Natural killer cell (primary cell): Measurements from ENCODE around the gene STK32C. TPM values are rescaled to one million over a fixed set of nuclear protein-coding genes. Genes with fewer than 3 reads are reported as not detected.

Source experiments
- ATAC-seq, 3 donors: fragments of 150-1000 bp in 2 of 3; fragments of 200-7000 bp in 1 of 3; cut with Tn5 transposase; 1 replicate in 1 of 3; 2 replicates in 2 of 3; pipeline ENCODE4 v1.10.0; 2021; ENCODE audit warnings: mild to moderate bottlenecking in 2 of 3, moderate library complexity in 2 of 3
- DNase-seq, 2 donors: peaks; one replicate each; pipeline versions ENCODE4 v3.0.0 to v3.0.0-alpha.2; 2013 to 2021; ENCODE audit warnings: mixed read lengths in 1 of 2
- H3K27ac ChIP-seq: one replicate; pipeline ENCODE4 v1.5.1; 2013; ENCODE audit warnings: mild to moderate bottlenecking, low read length
- H3K27me3 ChIP-seq: one replicate; pipeline ENCODE4 v1.6.1; 2013; ENCODE audit warnings: low read length; ENCODE audit not compliant: control insufficient read depth, insufficient read depth
- H3K36me3 ChIP-seq: one replicate; pipeline ENCODE4 v1.6.1; 2013; ENCODE audit warnings: low read length; ENCODE audit not compliant: control insufficient read depth, insufficient read depth
- H3K4me1 ChIP-seq: one replicate; pipeline ENCODE4 v1.6.1; 2013; ENCODE audit warnings: low read length; ENCODE audit not compliant: control insufficient read depth, insufficient read depth
- H3K4me3 ChIP-seq: one replicate; pipeline ENCODE4 v1.5.1; 2013; ENCODE audit warnings: low read length
- H3K9me3 ChIP-seq: one replicate; pipeline ENCODE4 v1.6.1; 2013; ENCODE audit warnings: low read length; ENCODE audit not compliant: control insufficient read depth, insufficient read depth
- H3K27ac Mint-ChIP-seq, 2 donors: one replicate each; pipeline ENCODE4 v1.8.0; 2022; ENCODE audit warnings: mild to moderate bottlenecking in 2 of 2, mixed read lengths in 2 of 2, moderate library complexity in 1 of 2
- H3K27me3 Mint-ChIP-seq, 2 donors: one replicate each; pipeline ENCODE4 v1.8.0; 2022; ENCODE audit warnings: low read depth in 2 of 2, mixed read lengths in 2 of 2
- H3K36me3 Mint-ChIP-seq: one replicate; pipeline ENCODE4 v1.8.0; 2022; ENCODE audit warnings: mixed read lengths
- H3K4me1 Mint-ChIP-seq, 2 donors: one replicate each; pipeline ENCODE4 v1.8.0; 2022; ENCODE audit warnings: mixed read lengths in 2 of 2
- H3K4me3 Mint-ChIP-seq: one replicate; pipeline ENCODE4 v1.8.0; 2022; ENCODE audit warnings: mild to moderate bottlenecking, moderate library complexity, mixed read lengths
- H3K9me3 Mint-ChIP-seq, 2 donors: one replicate each; pipeline ENCODE4 v1.8.0; 2022; ENCODE audit warnings: mixed read lengths in 2 of 2
- WGBS: methylation state at CpG from one replicate; pipeline ENCODE4 v1.1.7; 2013; ENCODE audit warnings: missing lambda C conversion rate; ENCODE audit not compliant: insufficient coverage; 5-methylcytosine and 5-hydroxymethylcytosine counted together
- intact Hi-C: fragments of 100-400 bp; cut with micrococcal nuclease; formaldehyde crosslinking; loops from one replicate; pipeline ENCODE4 v1.14.2; 2022
- total RNA-seq, 4 donors: library from RNA; stranded (reverse); fragments of 120-200 nt in 1 of 4; gene quantifications; one replicate each; pipeline versions ENCODE4 v1.2.3 to v1.2.4, GENCODE V29; 2013 to 2022
- TF ChIP-seq, protein P1 (sequence below): fragments of 200-600 bp; IDR thresholded peaks from one replicate; pipeline ENCODE4 v1.8.0; 2022; ENCODE audit warnings: antibody characterized with exemption

The STK32C gene
- total RNA-seq, 3 donors from 2014 or later (not counting 1 experiment from before 2014, with no cell fraction given): 12.7 to 22.1 (median 17.9) TPM

DNA sequence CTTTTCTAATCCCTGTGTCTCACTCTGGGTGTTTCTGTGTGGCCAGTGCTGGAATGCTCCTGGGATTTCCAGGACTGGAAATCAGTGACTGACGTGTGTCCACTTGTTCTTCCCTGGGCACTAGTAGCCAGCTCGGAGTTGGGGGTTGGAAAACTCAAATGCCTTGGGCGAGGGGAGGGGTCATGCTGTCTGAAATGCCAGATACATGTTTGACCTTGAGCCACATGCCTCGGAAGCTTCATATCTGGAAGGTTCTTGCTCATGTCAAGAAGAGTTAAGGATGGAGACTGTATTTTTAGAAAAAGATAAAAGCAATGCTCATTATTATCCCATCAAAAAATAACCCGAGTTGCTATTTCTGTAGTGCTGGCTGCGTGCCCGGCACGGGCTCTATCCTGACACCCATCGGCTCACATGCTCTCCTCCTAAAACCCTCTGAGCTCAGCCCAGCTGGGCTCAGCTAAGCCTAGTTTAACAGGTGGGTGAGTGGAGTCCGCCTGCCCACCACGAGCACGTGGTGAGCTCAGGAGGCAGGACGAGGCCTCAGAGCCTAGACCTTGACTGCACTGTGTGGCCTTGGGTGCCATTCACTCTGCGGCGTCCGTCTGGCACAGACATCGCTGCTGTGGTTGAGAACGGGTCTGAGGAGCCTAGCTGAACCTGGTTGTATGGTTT, 114.6 kb downstream of the STK32C start:
- WGBS: 81% methylated on average over 18 of the region's 18 CpGs
- ATAC-seq: no peak
- no peaks in the 10 kb centered on the region for H3K36me3 Mint-ChIP-seq
- TF ChIP-seq, protein P1, sequence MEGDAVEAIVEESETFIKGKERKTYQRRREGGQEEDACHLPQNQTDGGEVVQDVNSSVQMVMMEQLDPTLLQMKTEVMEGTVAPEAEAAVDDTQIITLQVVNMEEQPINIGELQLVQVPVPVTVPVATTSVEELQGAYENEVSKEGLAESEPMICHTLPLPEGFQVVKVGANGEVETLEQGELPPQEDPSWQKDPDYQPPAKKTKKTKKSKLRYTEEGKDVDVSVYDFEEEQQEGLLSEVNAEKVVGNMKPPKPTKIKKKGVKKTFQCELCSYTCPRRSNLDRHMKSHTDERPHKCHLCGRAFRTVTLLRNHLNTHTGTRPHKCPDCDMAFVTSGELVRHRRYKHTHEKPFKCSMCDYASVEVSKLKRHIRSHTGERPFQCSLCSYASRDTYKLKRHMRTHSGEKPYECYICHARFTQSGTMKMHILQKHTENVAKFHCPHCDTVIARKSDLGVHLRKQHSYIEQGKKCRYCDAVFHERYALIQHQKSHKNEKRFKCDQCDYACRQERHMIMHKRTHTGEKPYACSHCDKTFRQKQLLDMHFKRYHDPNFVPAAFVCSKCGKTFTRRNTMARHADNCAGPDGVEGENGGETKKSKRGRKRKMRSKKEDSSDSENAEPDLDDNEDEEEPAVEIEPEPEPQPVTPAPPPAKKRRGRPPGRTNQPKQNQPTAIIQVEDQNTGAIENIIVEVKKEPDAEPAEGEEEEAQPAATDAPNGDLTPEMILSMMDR: no peak
- no peak overlapping the region for H3K4me3 ChIP-seq
- H3K27ac Mint-ChIP-seq: no peak overlapping the region
- H3K9me3 Mint-ChIP-seq: no peaks in the 10 kb centered on the region
- DNase-seq: no peak
- no peaks in the 10 kb centered on the region for H3K9me3 ChIP-seq
- H3K27me3 Mint-ChIP-seq: peaks cover 20 to 21% of the 10 kb centered on the region in 2 donors
- peaks cover 0 to 3% of the 10 kb centered on the region in 2 donors for H3K4me1 Mint-ChIP-seq
- no peaks in the 10 kb centered on the region for H3K36me3 ChIP-seq
- H3K27ac ChIP-seq: no peak overlapping the region
- intact Hi-C loops: no loop called here
- H3K4me3 Mint-ChIP-seq: no peak overlapping the region
- H3K4me1 ChIP-seq: peaks cover 3% of the 10 kb centered on the region
- peaks cover 7% of the 10 kb centered on the region for H3K27me3 ChIP-seq

DNA sequence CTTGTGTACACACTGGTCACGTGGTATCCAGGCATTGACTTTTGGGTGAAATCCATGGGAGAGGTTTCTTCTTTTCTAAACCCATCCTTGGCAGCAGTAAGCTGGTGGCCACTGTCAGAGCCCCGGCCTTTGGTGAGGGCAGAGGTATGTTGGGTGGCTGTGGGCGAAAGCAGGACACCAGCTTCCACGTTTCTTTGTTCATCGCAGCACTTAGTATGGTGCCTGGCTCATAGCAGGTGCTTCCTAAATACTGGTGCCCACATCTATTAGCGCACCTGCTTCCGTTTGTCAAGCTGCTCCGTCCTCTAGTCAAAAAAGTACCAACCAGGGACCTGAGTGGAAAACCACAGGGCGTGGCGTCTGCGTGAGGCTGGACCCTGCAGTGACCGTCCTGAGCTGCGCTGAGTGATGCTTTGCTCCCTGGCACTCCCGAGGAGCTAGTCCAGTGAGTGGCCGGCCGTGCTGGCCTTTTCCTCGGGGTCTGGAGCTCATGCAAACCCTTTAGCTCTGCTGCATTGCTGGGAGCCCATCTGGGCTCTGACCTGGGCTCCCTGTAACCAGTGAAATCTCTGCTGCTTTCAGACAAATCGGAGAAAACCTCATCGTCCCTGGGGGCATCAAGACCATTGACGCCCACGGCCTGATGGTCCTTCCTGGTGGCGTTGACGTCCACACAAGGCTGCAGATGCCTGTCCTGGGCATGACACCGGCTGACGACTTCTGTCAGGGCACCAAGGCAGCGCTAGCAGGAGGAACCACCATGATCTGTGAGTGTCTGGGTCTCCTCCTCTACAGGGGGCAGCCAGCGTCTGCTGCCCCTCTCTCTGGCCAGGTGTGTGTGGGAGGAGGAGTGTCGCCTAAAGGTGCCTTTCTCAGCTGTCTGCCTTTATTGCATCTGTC, 115.4 kb downstream of the STK32C start:
- Histone ChIP-seq H3K27me3 (peaks cover 14% of the 10 kb centered on the region), H3K36me3 (no peaks in the 10 kb centered on the region), H3K27ac (no peak overlapping the region), H3K4me1 (peaks cover 11% of the 10 kb centered on the region), H3K9me3 (no peaks in the 10 kb centered on the region), H3K4me3 (no peak overlapping the region)
- Mint-ChIP-seq H3K4me1 (peaks cover 0 to 7% of the 10 kb centered on the region in 2 donors), H3K9me3 (no peaks in the 10 kb centered on the region), H3K4me3 (no peak overlapping the region), H3K27me3 (peaks cover 24 to 25% of the 10 kb centered on the region in 2 donors), H3K27ac (no peak overlapping the region), H3K36me3 (no peaks in the 10 kb centered on the region)
- no peak for DNase-seq
- TF ChIP-seq, protein P1: no peak
- intact Hi-C loops: no loop called here
- 83% methylated on average over 27 of the region's 28 CpGs for WGBS
- no peak for ATAC-seq

DNA sequence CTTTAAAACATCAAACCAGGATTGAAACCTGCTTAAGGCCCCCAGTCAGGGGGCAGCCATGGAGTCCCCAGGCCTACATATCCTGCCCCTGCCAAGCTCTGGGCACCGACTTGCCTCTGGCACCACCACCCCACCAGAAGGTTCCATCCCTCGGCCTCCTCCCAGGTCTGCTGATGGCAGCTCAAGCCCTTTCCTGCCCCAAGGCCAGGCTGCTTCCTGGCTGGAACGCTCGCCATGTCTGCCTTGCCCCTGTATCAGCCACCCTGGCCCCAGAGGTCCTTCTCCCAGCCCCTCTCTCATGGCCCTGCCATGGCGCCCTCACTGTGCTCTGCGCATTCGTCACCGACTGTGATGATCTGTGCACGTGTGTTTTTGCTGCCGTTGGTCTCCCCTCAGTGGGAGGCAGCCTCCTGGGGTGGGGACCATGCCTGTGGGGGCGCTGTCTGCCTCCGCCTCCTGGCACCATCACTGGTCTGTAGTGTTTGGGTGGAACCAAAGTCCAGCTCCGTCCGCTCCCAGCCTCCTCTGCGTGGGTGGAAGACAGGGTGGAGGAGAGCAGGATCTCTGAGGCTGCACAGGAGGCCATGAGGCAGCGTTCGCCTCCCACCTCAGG, 117.8 kb downstream of the STK32C start:
- ATAC-seq: no peak
- no peak for DNase-seq
- Mint-ChIP-seq H3K27ac (no peak overlapping the region), H3K36me3 (no peaks in the 10 kb centered on the region), H3K9me3 (no peaks in the 10 kb centered on the region), H3K4me1 (peaks cover 0 to 12% of the 10 kb centered on the region in 2 donors), H3K4me3 (peak overlapping the region; percentile 17), H3K27me3 (peaks cover 28 to 29% of the 10 kb centered on the region in 2 donors)
- TF ChIP-seq, protein P1: no peak
- H3K27me3 ChIP-seq: peaks cover 20% of the 10 kb centered on the region
- H3K4me1 ChIP-seq: peaks cover 23% of the 10 kb centered on the region
- intact Hi-C loops: no loop called here
- H3K36me3 ChIP-seq: no peaks in the 10 kb centered on the region
- no peak overlapping the region for H3K27ac ChIP-seq
- no peak overlapping the region for H3K4me3 ChIP-seq
- 90% methylated on average over 17 of the region's 17 CpGs for WGBS
- no peaks in the 10 kb centered on the region for H3K9me3 ChIP-seq
